B cell (primary cell): ENCODE measurements around the gene SEMA3A. TPM values are rescaled to one million over a fixed set of nuclear protein-coding genes. Genes with fewer than 3 reads are reported as not detected.

ENCODE experiments used
- ATAC-seq: fragments of 200-7000 bp; cut with Tn5 transposase; one replicate; pipeline ENCODE4 v1.10.0; 2021; ENCODE audit warnings: low read depth, mild to moderate bottlenecking, moderate number of reproducible peaks, moderate library complexity
- CTCF ChIA-PET: fragments of 350-600 bp; sonication (Branson Sonifier 250); formaldehyde crosslinking; loops from one replicate; lab custom pipeline; 2021; ENCODE audit warnings: antibody characterized with exemption, inconsistent platforms; lab: Charles Lee
- POLR2A ChIA-PET: fragments of 350-600 bp; sonication (Branson Sonifier 250); formaldehyde crosslinking; loops from one replicate; lab custom pipeline; 2021; ENCODE audit warnings: antibody characterized with exemption; lab: Charles Lee
- DNase-seq: peaks from one replicate; pipeline ENCODE4 v3.0.0; 2013
- H2AFZ ChIP-seq: 2 replicates; pipeline ENCODE4 v1.6.1; 2012; ENCODE audit warnings: mild to moderate bottlenecking, low read depth, low read length; ENCODE audit not compliant: insufficient read depth, poor library complexity, severe bottlenecking
- H3K27ac ChIP-seq, 2 donors: 1 replicate in 1 of 2; 2 replicates in 1 of 2; pipeline ENCODE4 v1.5.1; 2012 to 2013; ENCODE audit warnings: low read length in 2 of 2, mild to moderate bottlenecking in 2 of 2, moderate library complexity in 1 of 2
- H3K27me3 ChIP-seq, 4 experiments: fragments of 200-600 bp in 1 of 4; sonication (generic) in 1 of 4; replicated peaks in 1 of 4; 1 replicate in 2 of 4; 2 replicates in 2 of 4; pipeline versions ENCODE4 v1.6.1 to v1.7.0; 2013 to 2016; ENCODE audit warnings: low read length in 3 of 4, mild to moderate bottlenecking in 2 of 4, mixed read lengths in 1 of 4, moderate library complexity in 1 of 4; ENCODE audit not compliant: insufficient read depth in 4 of 4, control insufficient read depth in 3 of 4; ENCODE audit errors: control extremely low read depth in 1 of 4
- H3K36me3 ChIP-seq, 2 experiments: replicated peaks in 1 of 2; 1 replicate in 1 of 2; 2 replicates in 1 of 2; pipeline versions ENCODE4 v1.6.1 to v1.7.1; 2013; ENCODE audit warnings: low read length in 1 of 2; ENCODE audit not compliant: insufficient read depth in 2 of 2, control insufficient read depth in 1 of 2; ENCODE audit errors: control extremely low read depth in 1 of 2, extremely low read depth in 1 of 2
- H3K4me1 ChIP-seq, 2 donors: fragments of 200-600 bp in 1 of 2; sonication (generic) in 1 of 2; 1 replicate in 1 of 2; 2 replicates in 1 of 2; pipeline versions ENCODE4 v1.5.1 to v1.6.1; 2013 to 2017; ENCODE audit warnings: low read length in 2 of 2; ENCODE audit not compliant: control insufficient read depth in 2 of 2, insufficient read depth in 2 of 2
- H3K4me2 ChIP-seq: replicated peaks from 2 replicates; pipeline ENCODE3; 2012; ENCODE audit warnings: mild to moderate bottlenecking, low read depth, low read length; ENCODE audit not compliant: poor library complexity, severe bottlenecking
- H3K4me3 ChIP-seq, 5 experiments: fragments of 200-600 bp in 1 of 5; sonication (generic) in 1 of 5; 1 replicate in 3 of 5; 2 replicates in 2 of 5; pipeline versions ENCODE4 v1.5.1 to v1.7.0; 2011 to 2016; ENCODE audit warnings: low read length in 4 of 5, mild to moderate bottlenecking in 4 of 5, low read depth in 2 of 5, control low read depth in 1 of 5, moderate library complexity in 1 of 5; ENCODE audit not compliant: insufficient read depth in 1 of 5; ENCODE audit errors: control extremely low read depth in 1 of 5, extremely low read depth in 1 of 5
- H3K79me2 ChIP-seq: fragments of 200-600 bp; sonication (generic); one replicate; pipeline ENCODE4 v1.6.0; 2016; ENCODE audit warnings: low read length; ENCODE audit not compliant: control insufficient read depth, insufficient read depth
- H3K9ac ChIP-seq: fragments of 200-600 bp; sonication (generic); 2 replicates; pipeline ENCODE4 v1.6.1; 2017; ENCODE audit warnings: mild to moderate bottlenecking, low read length, moderate library complexity
- H3K9me3 ChIP-seq, 3 donors: one replicate each; pipeline versions ENCODE4 v1.6.1 to v1.7.1; 2013; ENCODE audit warnings: low read length in 2 of 3; ENCODE audit not compliant: control insufficient read depth in 2 of 3, insufficient read depth in 1 of 3; ENCODE audit errors: control extremely low read depth in 1 of 3
- H4K20me1 ChIP-seq: 2 replicates; pipeline ENCODE4 v1.6.0; 2012; ENCODE audit warnings: mild to moderate bottlenecking, low read length; ENCODE audit not compliant: insufficient read depth, control insufficient read depth, poor library complexity, severe bottlenecking
- H3K27ac Mint-ChIP-seq: one replicate; pipeline ENCODE4 v1.8.0; 2021; ENCODE audit warnings: mixed read lengths
- H3K27me3 Mint-ChIP-seq: one replicate; pipeline ENCODE4 v1.8.0; 2021; ENCODE audit warnings: mixed read lengths
- H3K4me1 Mint-ChIP-seq: one replicate; pipeline ENCODE4 v1.8.0; 2021; ENCODE audit warnings: mixed read lengths
- H3K4me3 Mint-ChIP-seq: one replicate; pipeline ENCODE4 v1.8.0; 2021; ENCODE audit warnings: mixed read lengths
- H3K9me3 Mint-ChIP-seq: one replicate; pipeline ENCODE4 v1.8.0; 2022; ENCODE audit warnings: mixed read lengths; ENCODE audit not compliant: insufficient read depth
- CTCF ChIP-seq: fragments of 200-600 bp; IDR thresholded peaks from one replicate; pipeline ENCODE4 v1.8.0; 2022; ENCODE audit warnings: antibody characterized with exemption, mild to moderate bottlenecking
- EZH2 ChIP-seq: IDR thresholded peaks from 2 replicates; pipeline ENCODE4 v1.6.1; 2012; ENCODE audit warnings: borderline replicate concordance, low read depth, mild to moderate bottlenecking, moderate library complexity, low read length; ENCODE audit not compliant: insufficient read depth, poor library complexity, severe bottlenecking
- WGBS: methylation state at CpG from one replicate; pipeline ENCODE4 v1.1.5; 2013; ENCODE audit warnings: missing lambda C conversion rate; ENCODE audit not compliant: insufficient coverage; 5-methylcytosine and 5-hydroxymethylcytosine counted together
- intact Hi-C: fragments of 100-400 bp; cut with micrococcal nuclease; formaldehyde crosslinking; loops from one replicate; pipeline ENCODE4 v1.10.0; 2022
- polyA plus RNA-seq: library from polyadenylated mRNA; depleted of rRNA; stranded (reverse); fragments of >200 nt; gene quantifications from 2 replicates; pipeline ENCODE4 v1.2.3, GENCODE V29; 2012
- total RNA-seq, 2 donors: library from RNA; stranded (reverse); fragments of 120-200 nt in 1 of 2; gene quantifications; 1 replicate in 1 of 2; 2 replicates in 1 of 2; pipeline versions ENCODE4 v1.2.3 to v1.2.4, GENCODE V29; 2013 to 2022

The SEMA3A gene
- total and polyA plus RNA-seq, 2 donors (not counting 1 experiment from before 2014, with no cell fraction given) = not detected

- Mint-ChIP-seq H3K27ac (no peak overlapping the region), H3K9me3 (no peaks in the 10 kb centered on the region), H3K27me3 (no peaks in the 10 kb centered on the region), H3K4me1 (no peaks in the 10 kb centered on the region), H3K4me3 (no peak overlapping the region)
- ChIA-PET CTCF (no interaction called here), POLR2A (no interaction called here)
- Histone ChIP-seq H3K27ac (no peak overlapping the region), H3K36me3 (no peaks in the 10 kb centered on the region), H3K4me1 (no peaks in the 10 kb centered on the region), H3K4me2 (no peak overlapping the region), H3K4me3 (no peak overlapping the region), H2AFZ (no peak overlapping the region), H4K20me1 (no peaks in the 10 kb centered on the region), H3K27me3 (no peaks in the 10 kb centered on the region), H3K9me3 (no peaks in the 10 kb centered on the region), H3K9ac (no peak overlapping the region), H3K79me2 (no peaks in the 10 kb centered on the region)
- TF ChIP-seq EZH2 (no peak), CTCF (no peak)
- DNase-seq (no peak), ATAC-seq (no peak)
- intact Hi-C loops = no loop called here
- 100% methylated on average over 1 of the region's 3 CpGs for WGBS
Measured at GRCh38 chr7:84073186-84073875, 121.3 kb downstream of the SEMA3A start.

- Histone ChIP-seq H3K4me2 (no peak overlapping the region), H3K4me1 (no peaks in the 10 kb centered on the region), H3K9me3 (no peaks in the 10 kb centered on the region), H3K27me3 (no peaks in the 10 kb centered on the region), H3K79me2 (no peaks in the 10 kb centered on the region), H2AFZ (no peak overlapping the region), H3K36me3 (no peaks in the 10 kb centered on the region), H4K20me1 (no peaks in the 10 kb centered on the region), H3K27ac (no peak overlapping the region), H3K9ac (no peak overlapping the region), H3K4me3 (no peak overlapping the region)
- ChIA-PET CTCF (no interaction called here), POLR2A (no interaction called here)
- H3K4me3 Mint-ChIP-seq = no peak overlapping the region
- no peak overlapping the region for H3K27ac Mint-ChIP-seq
- no peaks in the 10 kb centered on the region for H3K9me3 Mint-ChIP-seq
- ATAC-seq = no peak
- no CpG with 5 or more reads among the region's 2 CpGs for WGBS
- TF ChIP-seq EZH2 (no peak), CTCF (no peak)
- no peaks in the 10 kb centered on the region for H3K27me3 Mint-ChIP-seq
- H3K4me1 Mint-ChIP-seq = no peaks in the 10 kb centered on the region
- DNase-seq = no peak
- intact Hi-C loops = no loop called here
Measured at GRCh38 chr7:84070770-84071169, 123.8 kb downstream of the SEMA3A start.
